KMS-11 (cell line): ENCODE data around the gene PPM1N.

Source experiments
- H2AFZ ChIP-seq: fragments of 200-600 bp; sonication (generic); 2 replicates; pipeline ENCODE4 v1.6.1; 2016; ENCODE audit warnings: antibody characterized with exemption, mixed run types, low read depth
- H3K27ac ChIP-seq: fragments of 200-600 bp; sonication (generic); 2 replicates; pipeline ENCODE4 v1.6.1; 2016; ENCODE audit warnings: mild to moderate bottlenecking, mixed run types
- H3K27me3 ChIP-seq: fragments of 200-600 bp; sonication (generic); 2 replicates; pipeline ENCODE4 v1.6.1; 2017; ENCODE audit warnings: mild to moderate bottlenecking, low read depth, mixed run types, moderate library complexity; ENCODE audit not compliant: insufficient read depth
- H3K36me3 ChIP-seq: fragments of 200-600 bp; sonication (generic); 2 replicates; pipeline ENCODE4 v1.6.1; 2017; ENCODE audit warnings: mild to moderate bottlenecking, mixed run types; ENCODE audit not compliant: insufficient read depth
- H3K4me1 ChIP-seq: fragments of 200-600 bp; sonication (generic); 2 replicates; pipeline ENCODE4 v1.6.1; 2016; ENCODE audit warnings: mild to moderate bottlenecking, low read depth, mixed run types; ENCODE audit not compliant: poor library complexity, severe bottlenecking
- H3K4me2 ChIP-seq: fragments of 200-600 bp; sonication (generic); 2 replicates; pipeline ENCODE4 v1.7.0; 2016; ENCODE audit warnings: mild to moderate bottlenecking, mixed run types
- H3K4me3 ChIP-seq: fragments of 200-600 bp; sonication (generic); IDR thresholded peaks from 2 replicates; pipeline ENCODE4 v1.6.1; 2017; ENCODE audit warnings: low read depth, low read length, mixed read lengths; ENCODE audit not compliant: insufficient read depth
- H3K79me2 ChIP-seq: fragments of 200-600 bp; sonication (generic); 2 replicates; pipeline ENCODE4 v1.6.1; 2016; ENCODE audit warnings: low read depth, mixed run types; ENCODE audit not compliant: insufficient read depth
- H3K9ac ChIP-seq: fragments of 200-600 bp; sonication (generic); 2 replicates; pipeline ENCODE4 v1.6.1; 2016; ENCODE audit warnings: mild to moderate bottlenecking, mixed run types
- H4K20me1 ChIP-seq: fragments of 200-600 bp; sonication (generic); 2 replicates; pipeline ENCODE4 v1.6.1; 2016; ENCODE audit warnings: mild to moderate bottlenecking, mixed run types; ENCODE audit not compliant: insufficient read depth
- CTCF ChIP-seq: fragments of 200-600 bp; sonication (generic); conservative IDR thresholded peaks from 2 replicates; pipeline ENCODE4 v1.6.1; 2017; ENCODE audit warnings: low read depth, mild to moderate bottlenecking, antibody characterized with exemption, low read length, moderate library complexity, mixed read lengths

Gene PPM1N

GRCh38 chr19:45464852-45465441 is 33.3 kb upstream of the PPM1N start:
- H3K4me1 ChIP-seq, result peaks cover 16% of the 10 kb centered on the region
- H3K4me2 ChIP-seq, result no peak overlapping the region
- no peak overlapping the region for H2AFZ ChIP-seq
- no peaks in the 10 kb centered on the region for H3K79me2 ChIP-seq
- no peak overlapping the region for H3K9ac ChIP-seq
- no peaks in the 10 kb centered on the region for H3K36me3 ChIP-seq
- no peak overlapping the region for H3K27ac ChIP-seq
- H3K27me3 ChIP-seq, result peaks cover 14% of the 10 kb centered on the region; the same call in 1 of the 2 replicates
- H3K4me3 ChIP-seq, result no peak overlapping the region
- H4K20me1 ChIP-seq, result no peaks in the 10 kb centered on the region
- TF ChIP-seq CTCF, result no peak

GRCh38 chr19:45467115-45467455 is 31.2 kb upstream of the PPM1N start:
- Histone ChIP-seq H3K4me3 (no peak overlapping the region), H3K9ac (peak overlapping the region; percentile 71), H3K27me3 (peaks cover 14% of the 10 kb centered on the region; the same call in 1 of the 2 replicates), H3K27ac (peak overlapping the region; percentile 86), H3K36me3 (no peaks in the 10 kb centered on the region), H3K4me1 (peaks cover 20% of the 10 kb centered on the region), H3K79me2 (no peaks in the 10 kb centered on the region), H3K4me2 (peak overlapping the region; percentile 100), H2AFZ (peak overlapping the region; percentile 98), H4K20me1 (no peaks in the 10 kb centered on the region)
- 0 out of 2 replicates have a peak, but pooled peaks have one; percentile 19 for TF ChIP-seq CTCF

GRCh38 chr19:45467456-45468158 is 30.6 kb upstream of the PPM1N start, which contains the start of gene FOSB:
TSS of gene FOSB (plus strand) at chr19:45467996. CDS start at chr19:45468587, 591 bp downstream.
- H3K4me1 ChIP-seq, result peaks cover 20% of the 10 kb centered on the region
- H3K27me3 ChIP-seq, result peaks cover 15% of the 10 kb centered on the region; the same call in 1 of the 2 replicates
- TF ChIP-seq CTCF, result no peak
- H3K36me3 ChIP-seq, result no peaks in the 10 kb centered on the region
- peak within 1 kb of the TSS; percentile 98 for H2AFZ ChIP-seq
- no peaks in the 10 kb centered on the region for H3K79me2 ChIP-seq
- H4K20me1 ChIP-seq, result no peaks in the 10 kb centered on the region
- peak within 1 kb of the TSS; percentile 86 for H3K27ac ChIP-seq
- peak within 1 kb of the TSS; percentile 100 for H3K4me2 ChIP-seq
- peak within 1 kb of the TSS; percentile 71 for H3K9ac ChIP-seq
- H3K4me3 ChIP-seq, result peak within 1 kb of the TSS; percentile 43

GRCh38 chr19:45468159-45468651 is 30.0 kb upstream of the PPM1N start:
- Histone ChIP-seq H4K20me1 (no peaks in the 10 kb centered on the region), H3K4me1 (peaks cover 20% of the 10 kb centered on the region), H3K27ac (peak overlapping the region; percentile 86), H2AFZ (peak overlapping the region; percentile 32; the same call in 1 of the 2 replicates), H3K36me3 (no peaks in the 10 kb centered on the region), H3K79me2 (no peaks in the 10 kb centered on the region), H3K9ac (peak overlapping the region; percentile 71), H3K4me3 (peak overlapping the region; percentile 43), H3K27me3 (peaks cover 20% of the 10 kb centered on the region; the same call in 1 of the 2 replicates), H3K4me2 (peak overlapping the region; percentile 100)
- TF ChIP-seq CTCF, result no peak
